ENCODE measurements around the gene KNCN.

KNCN gene

GRCh38 chr1:46543761-46544560 is 7.5 kb downstream of the KNCN start:
- DNase-seq: no peak

DNA sequence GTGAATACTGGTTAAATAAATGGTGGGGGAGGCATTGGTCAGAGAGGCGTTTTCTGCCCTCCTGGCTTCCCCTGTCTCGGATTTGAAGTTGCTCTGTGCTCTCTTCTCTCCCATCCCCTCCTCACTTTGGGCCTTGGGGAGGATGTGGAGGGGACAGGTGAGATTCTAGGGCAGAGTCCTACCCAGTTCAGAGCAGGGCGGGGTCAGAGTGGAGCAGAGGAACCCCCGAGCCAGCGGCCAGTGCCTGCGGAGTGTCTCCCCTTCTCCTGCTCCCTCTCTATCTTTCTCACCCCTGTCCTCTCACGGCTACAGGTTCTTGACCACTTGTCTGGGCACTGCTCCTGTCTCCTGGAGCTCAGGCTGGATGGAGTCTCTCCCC is 8.1 kb downstream of the KNCN start:
- no peak for DNase-seq

- DNase-seq: no peak
Observed at GRCh38 chr1:46539972-46540371, 11.5 kb downstream of the KNCN start.

DNA sequence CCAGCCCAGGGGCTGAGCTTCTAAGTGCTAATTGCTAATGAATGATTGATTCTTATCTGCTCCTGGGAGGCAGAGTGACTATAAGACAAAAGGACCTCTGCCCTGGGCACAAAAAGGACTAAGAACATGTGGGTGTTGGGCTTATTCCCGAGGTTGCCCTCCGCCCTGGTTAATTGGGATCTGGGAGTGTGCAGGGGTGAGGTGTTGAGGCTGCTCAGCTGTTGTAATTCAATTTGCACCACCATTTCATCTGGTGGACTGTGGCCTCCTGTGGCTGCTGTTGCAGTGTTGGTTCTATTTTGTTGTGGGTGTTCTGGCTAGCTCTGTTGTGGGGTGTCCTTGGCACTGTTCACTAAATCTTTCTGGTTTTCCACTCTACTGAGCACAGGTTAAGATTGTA is 13.3 kb downstream of the KNCN start:
- no peak for DNase-seq

GRCh38 chr1:46537651-46538050 is 13.8 kb downstream of the KNCN start:
- no peak for DNase-seq

DNA sequence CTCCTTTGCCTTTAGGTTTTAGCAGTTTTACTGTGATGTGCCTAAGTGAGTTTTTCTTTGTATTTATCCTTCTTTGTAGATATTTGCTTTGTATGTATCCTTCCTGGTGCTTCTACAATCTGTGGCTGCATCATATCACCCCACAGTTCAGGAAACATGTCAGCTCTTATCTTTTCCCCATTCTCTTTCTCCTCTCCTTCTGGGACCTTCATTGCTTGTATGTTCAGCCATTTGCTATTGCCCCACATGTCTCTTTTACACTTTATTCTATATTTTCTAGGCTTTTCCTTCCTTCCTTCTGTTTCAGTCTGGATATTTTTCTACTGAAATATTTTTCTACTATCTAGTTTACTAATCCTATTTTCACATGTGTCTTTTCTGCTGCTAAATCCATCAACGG is 14.9 kb downstream of the KNCN start:
- no peak for DNase-seq

- DNase-seq: no peak
Observed at GRCh38 chr1:46535063-46535462, 16.4 kb downstream of the KNCN start.

DNA sequence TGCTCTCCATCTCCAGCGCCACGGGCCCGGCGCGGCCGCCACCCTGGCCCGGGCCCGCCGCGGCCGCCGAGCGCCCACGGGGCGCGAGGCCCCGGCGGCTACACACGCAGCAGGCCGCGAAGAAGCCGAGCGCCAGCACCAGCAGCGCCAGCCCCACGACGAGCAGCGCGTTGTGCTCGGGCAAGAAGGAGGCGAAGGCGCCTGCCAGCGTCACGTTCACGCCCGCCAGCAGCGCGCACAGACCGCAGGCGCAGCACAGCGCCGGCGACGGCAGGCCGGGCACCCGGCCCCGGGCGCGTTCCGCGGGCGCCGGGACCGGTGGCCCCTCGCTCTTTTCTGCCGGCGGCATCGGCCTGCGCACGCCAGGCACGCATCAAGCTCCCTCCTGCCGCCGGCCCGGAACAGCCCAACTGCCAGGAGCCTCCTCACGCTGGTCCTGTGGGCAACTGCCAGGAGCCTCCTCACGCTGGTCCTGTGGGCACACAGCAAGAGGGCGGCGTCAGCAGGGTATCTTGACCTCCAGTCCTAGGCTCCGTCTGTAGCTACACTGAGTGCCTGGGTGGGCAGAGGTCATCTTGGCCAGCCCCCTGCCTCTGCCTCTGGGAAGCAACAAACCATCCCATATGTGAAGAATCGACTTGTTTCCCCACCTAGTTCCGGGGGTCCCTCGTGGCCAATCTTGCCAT is 18.1 kb downstream of the KNCN start:
- DNase-seq: no peak

- peak; percentile 46 for DNase-seq
Observed at GRCh38 chr1:46532498-46533178, 18.8 kb downstream of the KNCN start.

GRCh38 chr1:46532095-46532494 is 19.4 kb downstream of the KNCN start:
- no peak for DNase-seq

GRCh38 chr1:46530791-46531409 is 20.5 kb downstream of the KNCN start:
- no peak for DNase-seq

- DNase-seq: no peak
Observed at GRCh38 chr1:46530311-46530710, 21.1 kb downstream of the KNCN start.

DNA sequence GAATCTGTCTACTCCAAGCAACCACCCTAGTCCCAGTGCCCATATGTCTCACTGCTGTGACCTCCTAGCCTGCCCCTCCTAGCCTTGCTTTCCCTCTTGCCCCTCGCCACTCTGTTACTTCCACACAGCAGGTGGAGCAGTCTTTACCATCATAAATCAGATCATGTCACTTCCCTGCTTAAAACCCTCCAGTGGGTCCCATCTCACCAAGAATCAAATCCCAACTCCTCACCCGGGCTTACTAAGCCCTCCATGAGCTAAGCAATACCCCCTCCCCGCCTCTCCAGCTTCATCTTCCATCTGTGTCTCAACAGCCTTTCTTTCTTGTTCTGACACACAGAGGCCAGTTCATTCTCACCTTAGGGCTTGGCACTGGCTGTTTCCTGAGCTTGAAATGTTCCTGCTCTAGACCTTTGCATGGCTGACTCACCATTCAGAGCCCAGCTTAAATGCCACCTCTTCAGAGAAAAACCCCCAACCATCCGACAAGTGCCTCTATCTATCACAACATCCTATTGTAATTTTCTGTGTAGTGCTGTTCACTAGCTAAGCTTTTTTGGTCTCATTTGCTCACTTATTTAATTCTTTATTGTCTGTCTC is 22.3 kb downstream of the KNCN start:
- no peak for DNase-seq

DNA sequence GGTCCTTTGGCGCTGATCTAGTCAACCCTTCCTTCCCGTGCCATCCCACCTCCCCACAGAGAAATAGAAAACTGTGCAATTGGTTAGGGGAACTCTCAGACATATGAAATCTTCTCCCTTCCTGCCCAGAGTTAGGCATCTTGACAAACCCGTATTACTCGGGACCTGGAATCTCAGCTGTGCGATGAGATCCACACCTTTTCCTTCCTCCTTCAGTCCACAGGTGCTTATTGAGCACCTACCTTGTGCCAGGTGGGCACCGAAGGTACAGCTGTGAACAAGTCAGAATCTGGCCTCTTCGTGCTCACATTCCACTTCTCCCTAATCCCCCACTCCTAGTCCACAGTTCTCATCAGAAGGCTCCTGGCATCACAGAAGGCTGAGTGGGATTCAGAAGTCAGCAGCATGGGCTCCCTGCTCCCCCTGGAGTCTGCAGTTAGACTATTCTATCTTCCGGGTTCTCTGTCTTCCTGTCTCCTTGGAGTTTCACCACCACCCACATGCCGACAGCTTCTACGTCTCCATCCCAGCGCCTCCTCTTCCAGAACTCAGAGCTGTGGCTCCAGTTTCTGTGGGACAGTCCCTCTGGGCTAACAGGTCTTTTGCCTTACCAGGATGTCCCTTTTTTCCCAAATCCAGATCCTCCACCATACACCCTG is 23.0 kb downstream of the KNCN start:
- DNase-seq: no peak

- DNase-seq: peak; percentile 74
Observed at GRCh38 chr1:46527474-46528296, 23.8 kb downstream of the KNCN start.

DNA sequence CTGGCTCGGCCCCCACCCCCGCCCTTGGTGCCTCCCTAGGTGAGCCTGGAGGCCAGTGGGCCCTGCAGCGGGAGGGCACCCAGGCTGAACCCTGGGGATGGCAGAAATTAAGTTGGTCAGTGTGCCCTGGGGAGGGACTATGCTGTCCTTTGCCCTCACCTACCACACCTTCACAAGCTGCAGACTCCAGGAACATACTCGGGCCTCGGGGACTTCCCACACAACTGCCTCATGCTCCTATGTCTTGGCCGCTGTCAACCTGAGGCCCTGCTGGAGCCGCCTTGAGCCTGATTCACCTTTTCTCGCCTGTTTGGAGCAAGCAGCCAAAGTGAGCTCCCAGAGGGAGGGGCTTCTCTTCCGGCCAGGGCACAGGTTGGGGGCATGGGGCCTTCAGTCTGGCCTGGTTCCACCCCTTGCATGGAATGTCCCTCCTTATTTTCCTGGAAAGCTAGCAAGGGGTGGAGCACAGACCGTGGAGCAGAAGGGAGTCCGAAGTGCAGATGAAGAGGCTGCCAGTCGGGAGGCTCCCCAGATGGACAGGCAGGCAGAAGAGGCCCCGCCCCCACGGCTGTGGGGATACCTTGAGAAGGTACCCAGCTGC is 24.7 kb downstream of the KNCN start:
- no peak for DNase-seq

DNA sequence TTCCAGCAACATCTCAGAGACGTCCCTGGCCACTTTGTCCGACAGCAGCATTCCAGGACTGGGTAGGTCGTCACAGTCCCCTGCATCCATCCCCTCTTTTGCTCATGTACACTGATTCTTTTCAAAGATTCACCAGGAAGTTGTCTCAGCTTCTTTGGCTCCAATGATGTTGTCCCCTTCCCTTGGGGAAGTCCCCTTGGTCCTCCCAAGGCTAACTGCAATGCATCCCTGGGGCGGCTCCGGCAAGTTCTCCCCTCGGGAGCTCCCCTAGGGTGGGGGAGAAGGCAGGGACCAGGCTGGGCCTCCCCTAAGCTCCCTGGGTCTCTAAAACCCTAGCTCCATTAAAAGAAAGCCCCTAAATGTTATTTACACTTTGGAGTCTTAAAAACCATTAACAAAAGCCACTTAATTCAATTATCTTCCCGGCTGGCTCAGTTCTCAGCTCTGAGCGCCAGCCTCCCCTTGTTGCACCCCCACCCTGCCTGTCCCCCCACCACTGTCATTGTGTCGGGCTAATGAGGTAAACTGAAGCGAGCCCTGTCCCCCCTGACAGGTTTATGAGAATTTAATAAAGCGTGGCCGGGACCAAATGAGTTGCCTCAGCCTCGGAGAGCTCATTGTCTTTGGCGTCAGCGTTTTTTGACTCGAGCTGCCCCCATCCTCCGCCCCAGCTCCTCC is 25.3 kb downstream of the KNCN start:
- no peak for DNase-seq

DNA sequence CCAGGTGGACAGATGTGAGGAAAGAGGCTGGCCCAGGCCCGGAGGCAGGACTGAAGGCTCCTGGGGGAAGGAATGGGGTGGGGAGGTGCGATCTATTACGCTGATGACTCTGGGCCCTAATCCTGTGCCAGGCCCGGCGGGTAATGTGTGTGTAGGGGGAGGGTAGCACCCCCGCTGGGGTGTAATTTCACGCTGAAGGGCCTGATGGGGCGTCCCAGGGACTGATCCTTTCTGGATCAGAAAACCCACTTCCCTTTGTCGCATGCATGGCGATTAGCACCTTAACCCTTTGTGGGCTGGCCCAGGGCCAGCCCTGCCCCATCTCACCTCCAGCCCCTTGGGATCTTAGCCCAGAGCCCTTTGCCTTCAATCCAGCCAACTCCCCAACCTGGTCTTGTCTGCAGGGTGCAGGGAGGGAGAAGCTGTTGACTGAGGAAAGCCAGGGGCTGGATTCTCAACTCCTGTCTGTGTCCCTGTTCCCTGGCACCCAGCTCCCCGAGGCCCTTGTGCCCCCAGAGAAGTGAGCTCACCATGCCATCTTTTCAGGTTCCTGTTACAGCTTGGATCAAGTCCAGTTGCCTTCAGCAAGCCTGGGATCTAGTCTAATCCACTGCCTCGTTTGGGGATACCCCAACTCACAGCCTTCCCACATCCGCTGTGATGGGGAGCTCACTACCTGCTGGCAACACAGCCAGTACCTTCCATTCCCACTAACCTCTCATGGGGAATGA is 26.0 kb downstream of the KNCN start:
- DNase-seq: no peak

DNA sequence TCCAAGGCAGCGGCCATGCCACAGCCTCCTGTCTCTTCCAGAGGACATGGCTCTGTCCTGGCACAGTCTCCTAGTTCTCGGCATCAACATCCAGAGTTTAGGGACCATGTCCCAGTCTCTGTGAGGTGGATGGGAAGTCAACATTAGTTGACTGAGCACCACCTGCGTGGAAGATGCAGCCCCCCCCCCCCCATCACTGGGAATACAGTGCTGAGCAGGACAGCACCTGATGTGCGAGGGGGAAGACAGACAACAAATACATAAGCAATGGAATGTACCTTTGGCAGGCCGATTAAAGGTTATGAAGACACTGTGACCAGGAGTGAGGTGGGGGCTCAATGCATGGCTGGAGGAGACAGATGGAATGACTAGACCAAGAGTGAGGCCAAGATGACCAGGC is 26.6 kb downstream of the KNCN start:
- DNase-seq: no peak
